Neural progenitor cell (in vitro differentiated cells): Measurements from ENCODE around the gene ZNF304.

Experiments used
- EZH2 ChIP-seq: fragments of 200-600 bp; sonication (generic); IDR thresholded peaks from 2 replicates; pipeline ENCODE4 v1.6.1; 2017; ENCODE audit warnings: antibody characterized with exemption, mild to moderate bottlenecking, moderate library complexity
- EZH2phosphoT487 ChIP-seq: fragments of 200-600 bp; sonication (generic); IDR thresholded peaks from 2 replicates; pipeline ENCODE4 v1.6.1; 2017; ENCODE audit warnings: antibody characterized with exemption
- TF ChIP-seq, protein P1 (sequence below): fragments of 200-600 bp; sonication (generic); IDR thresholded peaks from 2 replicates; pipeline ENCODE4 v1.5.1; 2017; ENCODE audit warnings: antibody characterized with exemption, mild to moderate bottlenecking

GRCh38 chr19:57321751-57322150 is 29.3 kb upstream of the ZNF304 start:
- TF ChIP-seq, protein P1, sequence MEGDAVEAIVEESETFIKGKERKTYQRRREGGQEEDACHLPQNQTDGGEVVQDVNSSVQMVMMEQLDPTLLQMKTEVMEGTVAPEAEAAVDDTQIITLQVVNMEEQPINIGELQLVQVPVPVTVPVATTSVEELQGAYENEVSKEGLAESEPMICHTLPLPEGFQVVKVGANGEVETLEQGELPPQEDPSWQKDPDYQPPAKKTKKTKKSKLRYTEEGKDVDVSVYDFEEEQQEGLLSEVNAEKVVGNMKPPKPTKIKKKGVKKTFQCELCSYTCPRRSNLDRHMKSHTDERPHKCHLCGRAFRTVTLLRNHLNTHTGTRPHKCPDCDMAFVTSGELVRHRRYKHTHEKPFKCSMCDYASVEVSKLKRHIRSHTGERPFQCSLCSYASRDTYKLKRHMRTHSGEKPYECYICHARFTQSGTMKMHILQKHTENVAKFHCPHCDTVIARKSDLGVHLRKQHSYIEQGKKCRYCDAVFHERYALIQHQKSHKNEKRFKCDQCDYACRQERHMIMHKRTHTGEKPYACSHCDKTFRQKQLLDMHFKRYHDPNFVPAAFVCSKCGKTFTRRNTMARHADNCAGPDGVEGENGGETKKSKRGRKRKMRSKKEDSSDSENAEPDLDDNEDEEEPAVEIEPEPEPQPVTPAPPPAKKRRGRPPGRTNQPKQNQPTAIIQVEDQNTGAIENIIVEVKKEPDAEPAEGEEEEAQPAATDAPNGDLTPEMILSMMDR, result no peak
- no peak for TF ChIP-seq EZH2
- no peak for TF ChIP-seq EZH2phosphoT487
